ENCODE results near the gene SLC27A2.

DNA sequence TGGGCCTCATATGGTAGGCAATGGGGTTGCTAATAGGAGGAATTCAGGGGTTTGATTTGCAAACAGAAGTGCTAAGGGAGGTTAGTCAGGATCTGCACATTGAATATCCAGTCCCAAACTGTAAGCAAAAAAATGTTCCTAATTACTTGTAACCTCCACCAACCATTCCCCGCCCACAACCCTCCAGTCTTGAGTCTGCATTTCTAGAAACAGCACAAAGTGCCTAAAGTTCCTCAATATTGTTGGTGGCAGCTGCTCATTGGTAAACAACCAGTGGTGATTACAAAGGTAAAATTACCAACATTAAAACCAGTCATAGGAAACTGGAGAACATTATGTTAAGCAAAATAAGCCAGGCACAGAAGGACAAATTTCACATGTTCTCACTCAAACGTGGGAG, 64.6 kb downstream of the SLC27A2 start:
- no peak for TF ChIP-seq EZH2 (IDR thresholded peaks at IDR 0.05; ENCODE audit: borderline replicate concordance, low read depth, low read length, poor library complexity, severe bottlenecking)
- TF ChIP-seq, protein P1, sequence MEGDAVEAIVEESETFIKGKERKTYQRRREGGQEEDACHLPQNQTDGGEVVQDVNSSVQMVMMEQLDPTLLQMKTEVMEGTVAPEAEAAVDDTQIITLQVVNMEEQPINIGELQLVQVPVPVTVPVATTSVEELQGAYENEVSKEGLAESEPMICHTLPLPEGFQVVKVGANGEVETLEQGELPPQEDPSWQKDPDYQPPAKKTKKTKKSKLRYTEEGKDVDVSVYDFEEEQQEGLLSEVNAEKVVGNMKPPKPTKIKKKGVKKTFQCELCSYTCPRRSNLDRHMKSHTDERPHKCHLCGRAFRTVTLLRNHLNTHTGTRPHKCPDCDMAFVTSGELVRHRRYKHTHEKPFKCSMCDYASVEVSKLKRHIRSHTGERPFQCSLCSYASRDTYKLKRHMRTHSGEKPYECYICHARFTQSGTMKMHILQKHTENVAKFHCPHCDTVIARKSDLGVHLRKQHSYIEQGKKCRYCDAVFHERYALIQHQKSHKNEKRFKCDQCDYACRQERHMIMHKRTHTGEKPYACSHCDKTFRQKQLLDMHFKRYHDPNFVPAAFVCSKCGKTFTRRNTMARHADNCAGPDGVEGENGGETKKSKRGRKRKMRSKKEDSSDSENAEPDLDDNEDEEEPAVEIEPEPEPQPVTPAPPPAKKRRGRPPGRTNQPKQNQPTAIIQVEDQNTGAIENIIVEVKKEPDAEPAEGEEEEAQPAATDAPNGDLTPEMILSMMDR (conservative IDR thresholded peaks at IDR 0.05; ENCODE audit: low read depth, low read length), result no peak
